NCI-H345 treated with DMSO at 0.1 percent for 48 hours (cell line): ENCODE data around the gene CLDN18.

Experiments used
- DNase-seq: peaks from one replicate; lab custom pipeline; 2025; ENCODE audit not compliant: unreplicated experiment; lab: John Stamatoyannopoulos, UW

CLDN18 gene

DNA sequence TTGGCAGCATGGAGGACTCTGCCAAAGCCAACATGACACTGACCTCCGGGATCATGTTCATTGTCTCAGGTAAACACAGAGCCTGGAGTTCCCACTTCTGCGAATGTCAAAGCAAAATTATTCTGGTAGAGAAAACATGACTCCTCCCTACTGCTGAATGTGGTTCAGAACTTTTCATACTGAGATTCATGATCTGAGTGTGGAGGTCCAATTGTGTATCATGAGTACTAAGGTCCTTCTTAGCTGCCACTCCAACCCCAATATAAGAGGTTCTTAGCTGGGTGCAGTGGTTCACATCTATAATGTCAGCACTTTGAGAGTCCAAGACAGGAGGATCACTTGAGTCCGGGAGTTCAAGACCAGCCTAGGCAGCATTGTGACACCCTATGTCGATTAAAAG, 13.8 kb downstream of the CLDN18 start:
- DNase-seq: no peak

DNA sequence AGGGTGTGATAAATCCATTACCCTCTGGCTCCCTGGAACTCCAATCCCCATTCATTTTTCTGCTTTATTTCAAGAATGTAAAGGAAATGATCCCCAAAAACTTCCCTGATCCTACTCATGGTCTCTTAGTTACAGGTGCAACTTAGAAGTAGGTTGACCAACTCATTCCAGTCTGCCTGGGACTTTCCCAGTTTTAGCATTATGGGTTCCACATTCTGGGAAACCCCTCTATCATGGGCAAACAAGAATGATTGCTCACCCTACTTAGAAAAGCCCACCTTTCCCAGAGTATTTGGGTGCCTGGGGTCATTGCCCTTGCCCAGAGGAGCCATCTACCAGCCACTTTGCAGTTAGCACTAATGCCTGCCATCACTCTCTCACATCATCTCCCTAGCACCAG, 15.6 kb downstream of the CLDN18 start:
- no peak for DNase-seq

DNA sequence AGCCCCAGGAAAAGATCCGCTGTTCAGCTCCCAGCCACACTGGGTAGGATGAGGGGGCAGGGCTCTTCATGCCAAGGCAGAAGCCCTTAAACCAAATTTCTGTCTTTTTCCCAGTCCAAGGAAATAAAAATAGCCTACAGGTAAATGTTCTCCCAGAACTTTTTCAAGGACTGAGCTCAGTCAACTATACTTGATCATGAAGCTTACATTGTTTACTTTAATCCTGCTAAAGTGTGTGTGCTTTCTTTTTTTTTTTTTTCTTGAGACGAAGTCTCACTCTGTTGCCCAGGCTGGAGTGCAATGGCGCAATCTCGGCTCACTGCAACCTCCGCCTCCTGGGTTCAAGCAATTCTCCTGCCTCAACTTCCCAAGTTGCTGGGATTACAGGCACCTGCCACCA, 17.9 kb downstream of the CLDN18 start:
- no peak for DNase-seq

DNA sequence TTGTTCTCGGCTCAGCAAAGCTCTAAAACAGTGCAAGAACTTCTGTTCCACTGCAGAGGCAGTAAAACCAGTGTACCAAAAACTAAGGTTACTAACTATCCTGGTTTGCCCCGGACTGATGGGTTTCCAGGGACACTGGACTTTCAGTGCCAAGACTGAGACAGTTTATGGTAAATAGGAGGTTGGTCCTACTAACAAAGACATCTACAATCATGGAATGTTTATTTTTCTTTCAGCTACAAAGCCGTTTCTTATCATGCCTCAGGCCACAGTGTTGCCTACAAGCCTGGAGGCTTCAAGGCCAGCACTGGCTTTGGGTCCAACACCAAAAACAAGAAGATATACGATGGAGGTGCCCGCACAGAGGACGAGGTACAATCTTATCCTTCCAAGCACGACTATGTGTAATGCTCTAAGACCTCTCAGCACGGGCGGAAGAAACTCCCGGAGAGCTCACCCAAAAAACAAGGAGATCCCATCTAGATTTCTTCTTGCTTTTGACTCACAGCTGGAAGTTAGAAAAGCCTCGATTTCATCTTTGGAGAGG, 20.8 kb downstream of the CLDN18 start:
- no peak for DNase-seq

DNA sequence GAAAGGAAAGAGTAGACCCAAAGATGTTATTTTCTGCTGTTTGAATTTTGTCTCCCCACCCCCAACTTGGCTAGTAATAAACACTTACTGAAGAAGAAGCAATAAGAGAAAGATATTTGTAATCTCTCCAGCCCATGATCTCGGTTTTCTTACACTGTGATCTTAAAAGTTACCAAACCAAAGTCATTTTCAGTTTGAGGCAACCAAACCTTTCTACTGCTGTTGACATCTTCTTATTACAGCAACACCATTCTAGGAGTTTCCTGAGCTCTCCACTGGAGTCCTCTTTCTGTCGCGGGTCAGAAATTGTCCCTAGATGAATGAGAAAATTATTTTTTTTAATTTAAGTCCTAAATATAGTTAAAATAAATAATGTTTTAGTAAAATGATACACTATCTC, 21.6 kb downstream of the CLDN18 start:
- DNase-seq: no peak

DNA sequence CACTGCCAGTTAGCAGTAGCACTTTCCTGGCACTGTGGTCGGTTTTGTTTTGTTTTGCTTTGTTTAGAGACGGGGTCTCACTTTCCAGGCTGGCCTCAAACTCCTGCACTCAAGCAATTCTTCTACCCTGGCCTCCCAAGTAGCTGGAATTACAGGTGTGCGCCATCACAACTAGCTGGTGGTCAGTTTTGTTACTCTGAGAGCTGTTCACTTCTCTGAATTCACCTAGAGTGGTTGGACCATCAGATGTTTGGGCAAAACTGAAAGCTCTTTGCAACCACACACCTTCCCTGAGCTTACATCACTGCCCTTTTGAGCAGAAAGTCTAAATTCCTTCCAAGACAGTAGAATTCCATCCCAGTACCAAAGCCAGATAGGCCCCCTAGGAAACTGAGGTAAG, 22.6 kb downstream of the CLDN18 start:
- DNase-seq: no peak

DNA sequence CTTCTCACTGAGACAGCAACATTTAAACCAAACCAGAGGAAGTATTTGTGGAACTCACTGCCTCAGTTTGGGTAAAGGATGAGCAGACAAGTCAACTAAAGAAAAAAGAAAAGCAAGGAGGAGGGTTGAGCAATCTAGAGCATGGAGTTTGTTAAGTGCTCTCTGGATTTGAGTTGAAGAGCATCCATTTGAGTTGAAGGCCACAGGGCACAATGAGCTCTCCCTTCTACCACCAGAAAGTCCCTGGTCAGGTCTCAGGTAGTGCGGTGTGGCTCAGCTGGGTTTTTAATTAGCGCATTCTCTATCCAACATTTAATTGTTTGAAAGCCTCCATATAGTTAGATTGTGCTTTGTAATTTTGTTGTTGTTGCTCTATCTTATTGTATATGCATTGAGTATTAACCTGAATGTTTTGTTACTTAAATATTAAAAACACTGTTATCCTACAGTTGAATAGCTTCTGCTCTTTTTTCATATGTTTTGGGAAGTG, 23.3 kb downstream of the CLDN18 start:
- no peak for DNase-seq

DNA sequence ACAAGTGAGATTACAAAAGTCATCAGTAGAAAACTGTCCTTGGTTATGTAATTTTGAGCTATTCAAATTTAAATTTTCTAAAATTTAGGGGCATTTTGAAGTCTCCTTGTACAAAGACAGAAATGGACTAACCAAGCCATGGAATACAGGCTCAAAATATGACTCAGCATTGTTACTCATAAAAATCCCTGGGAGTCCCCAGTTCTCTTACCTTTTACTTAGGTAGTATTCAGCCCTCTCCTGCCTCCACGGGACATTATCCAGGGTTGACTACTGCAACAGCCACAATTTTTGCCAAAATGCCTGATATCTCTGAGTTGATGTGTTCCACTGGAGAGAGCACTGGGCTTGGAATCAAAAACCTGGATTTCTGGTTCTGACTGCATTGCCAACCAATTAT, 25.0 kb downstream of the CLDN18 start:
- no peak for DNase-seq

DNA sequence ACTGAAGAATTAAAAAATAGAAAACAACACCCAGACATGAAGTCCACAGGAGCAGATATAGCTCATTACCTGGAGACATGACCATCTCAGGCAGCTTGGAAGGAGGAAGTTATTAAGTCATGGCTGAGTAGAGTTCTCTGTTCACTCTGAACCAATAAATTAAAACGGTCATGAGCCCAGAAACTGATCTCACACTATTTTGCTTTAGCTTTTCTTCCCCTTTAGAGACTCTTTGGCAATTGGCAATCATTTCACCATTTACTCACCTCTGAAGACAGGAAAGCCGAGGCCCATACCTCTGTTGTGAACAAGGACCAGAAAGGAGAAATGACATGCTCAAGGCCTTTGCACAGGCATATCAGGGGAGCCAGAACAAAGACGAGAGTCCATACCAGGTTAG, 26.6 kb downstream of the CLDN18 start:
- DNase-seq: no peak

DNA sequence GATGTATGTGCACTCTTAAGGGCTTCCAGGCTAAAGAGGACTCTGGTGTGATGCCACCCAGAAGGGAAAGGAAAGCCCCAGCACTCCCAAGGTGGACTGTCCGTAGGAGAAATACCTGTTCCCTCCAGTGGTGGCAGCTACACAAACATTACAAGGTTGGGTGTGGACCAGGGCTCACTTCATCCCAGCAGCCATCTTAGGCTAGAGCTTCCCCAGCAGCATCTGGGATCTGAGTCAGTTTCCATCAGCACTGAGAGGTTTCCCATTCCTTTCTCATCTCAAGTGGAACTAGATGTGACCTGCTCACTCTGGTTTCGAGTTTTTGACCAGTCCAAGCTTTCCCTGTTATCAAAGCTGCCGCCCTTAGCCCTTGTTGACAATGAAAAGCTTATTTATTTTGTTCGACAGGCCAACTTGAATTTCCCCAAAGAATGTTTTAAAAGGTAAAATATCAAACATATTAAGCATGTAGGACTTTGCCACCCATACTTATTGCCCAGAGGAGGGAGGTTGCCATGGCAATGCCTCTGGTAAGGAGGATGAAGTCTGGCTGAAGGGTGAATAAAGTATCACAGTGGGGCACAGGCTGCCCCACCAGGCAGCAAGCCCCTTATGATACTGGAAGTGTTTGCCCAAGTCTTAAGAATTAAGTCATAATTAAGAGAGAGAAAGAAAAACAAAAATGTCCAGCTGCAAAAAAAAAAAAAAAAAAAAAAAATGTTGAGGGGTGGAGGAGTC, 28.9 kb downstream of the CLDN18 start:
- DNase-seq: no peak

DNA sequence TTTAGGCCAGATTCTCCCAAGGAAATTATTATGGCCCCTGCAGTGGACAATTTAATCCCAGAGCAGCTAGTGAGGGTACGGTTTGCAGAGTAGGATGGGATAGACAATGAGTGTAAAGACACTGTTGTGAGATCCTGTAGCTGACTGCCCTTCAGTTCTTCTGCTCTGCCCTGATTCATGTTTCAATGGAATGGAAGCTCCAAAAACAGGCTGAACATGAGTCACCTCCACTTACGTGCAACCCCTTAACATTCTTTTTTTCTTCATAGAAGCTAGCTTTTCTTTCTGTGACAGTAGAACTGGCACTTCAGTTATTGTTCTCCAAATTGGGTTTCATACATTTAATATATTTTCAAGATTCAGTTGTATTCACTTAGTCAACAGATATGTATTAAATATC, 32.1 kb downstream of the CLDN18 start:
- no peak for DNase-seq

DNA sequence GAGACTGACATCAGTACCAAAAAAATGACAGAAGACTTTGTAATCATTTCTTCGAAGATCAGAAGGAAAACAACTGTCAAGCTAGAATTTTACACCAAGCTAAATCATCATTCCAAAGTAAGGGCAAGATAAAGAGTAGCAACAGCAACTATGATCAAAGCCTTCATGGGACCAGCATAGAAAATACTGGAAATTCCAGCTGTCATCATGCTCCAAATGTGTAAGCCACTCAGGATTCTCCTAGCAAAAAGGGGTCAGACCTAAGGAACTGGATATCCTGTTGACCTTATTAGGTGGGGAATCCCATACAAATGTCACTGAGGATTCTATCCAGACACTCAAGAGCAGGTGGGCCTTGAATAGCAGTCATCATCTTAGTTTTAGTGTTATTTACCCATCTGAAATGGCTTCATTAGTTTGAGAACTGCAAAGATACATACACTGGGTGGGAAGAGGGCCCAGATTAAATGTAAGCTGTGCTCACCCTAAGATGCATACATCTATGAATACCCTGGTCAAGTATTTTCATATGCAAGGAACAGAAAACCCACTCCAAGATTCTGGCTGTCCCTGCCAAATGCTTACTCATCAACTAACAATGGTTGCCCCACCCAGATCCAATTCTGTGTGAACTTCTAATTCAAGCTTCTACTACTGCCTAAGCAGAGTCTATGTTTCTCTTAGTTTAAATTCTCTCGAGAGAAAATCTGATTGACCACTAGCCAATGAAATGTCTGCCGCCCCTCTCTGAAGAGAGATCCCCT, 33.5 kb downstream of the CLDN18 start:
- DNase-seq: no peak

DNA sequence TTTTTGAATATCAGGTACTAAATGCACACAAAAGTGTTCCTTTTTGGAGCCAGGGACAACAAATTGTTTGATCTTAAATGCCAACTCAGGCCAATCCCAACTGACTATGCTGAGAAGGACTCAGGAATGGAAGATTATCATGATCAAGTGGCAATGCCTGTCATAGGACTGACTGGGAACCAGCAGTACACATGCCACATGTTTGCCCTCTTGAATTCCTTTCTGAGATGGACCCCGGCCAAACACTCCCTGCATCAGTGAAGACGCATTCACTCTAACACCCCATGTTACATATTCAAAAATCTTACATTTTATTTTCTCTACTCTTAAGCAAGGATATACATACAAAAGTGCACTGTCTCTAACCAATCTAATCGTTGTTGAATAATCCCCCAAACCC, 36.1 kb downstream of the CLDN18 start:
- no peak for DNase-seq

DNA sequence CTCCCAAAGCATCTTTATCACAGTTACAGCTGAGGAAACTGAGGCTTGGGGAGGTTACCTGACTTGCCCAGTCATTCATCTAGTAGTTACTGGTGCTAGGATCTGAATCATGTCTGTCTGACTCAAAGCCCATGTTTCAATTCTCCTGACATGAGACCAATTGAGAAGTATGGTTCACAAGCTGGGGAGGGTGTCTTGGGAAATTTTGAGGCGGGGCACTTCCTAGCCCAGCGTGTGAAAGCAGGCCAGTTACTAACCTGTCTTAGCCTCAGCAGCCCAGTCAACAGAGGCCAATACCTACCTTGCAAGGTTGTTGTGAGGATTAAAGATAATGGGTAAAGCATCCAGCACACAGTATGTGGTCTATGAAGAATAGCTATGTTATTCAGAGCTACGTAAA, 37.0 kb downstream of the CLDN18 start:
- DNase-seq: no peak

DNA sequence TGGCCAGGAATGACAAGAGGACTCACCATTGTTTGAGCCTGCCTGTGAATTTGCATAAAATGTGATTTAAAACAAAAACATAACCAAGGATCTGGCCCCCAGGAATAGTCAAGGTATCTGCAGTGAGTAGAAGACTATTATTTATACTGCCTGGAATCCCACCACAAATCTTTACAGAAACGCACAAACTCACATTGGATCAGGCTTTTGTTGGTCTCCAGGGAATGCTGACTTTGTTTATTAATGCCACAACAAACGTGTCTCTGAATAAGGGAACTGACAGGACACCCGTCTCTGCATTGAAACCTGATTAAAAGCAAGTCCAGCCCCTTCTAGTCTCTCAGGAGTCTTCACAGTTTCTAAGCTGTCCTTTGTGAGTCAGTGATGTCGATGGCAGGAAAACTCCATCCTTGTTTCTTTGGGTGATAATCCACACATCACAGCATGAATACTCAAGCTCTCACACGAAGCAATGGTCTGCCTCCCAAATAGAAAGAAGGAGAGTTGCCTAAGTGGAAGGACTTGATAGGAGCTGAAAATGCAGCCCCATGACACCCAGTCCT, 37.7 kb downstream of the CLDN18 start:
- no peak for DNase-seq

DNA sequence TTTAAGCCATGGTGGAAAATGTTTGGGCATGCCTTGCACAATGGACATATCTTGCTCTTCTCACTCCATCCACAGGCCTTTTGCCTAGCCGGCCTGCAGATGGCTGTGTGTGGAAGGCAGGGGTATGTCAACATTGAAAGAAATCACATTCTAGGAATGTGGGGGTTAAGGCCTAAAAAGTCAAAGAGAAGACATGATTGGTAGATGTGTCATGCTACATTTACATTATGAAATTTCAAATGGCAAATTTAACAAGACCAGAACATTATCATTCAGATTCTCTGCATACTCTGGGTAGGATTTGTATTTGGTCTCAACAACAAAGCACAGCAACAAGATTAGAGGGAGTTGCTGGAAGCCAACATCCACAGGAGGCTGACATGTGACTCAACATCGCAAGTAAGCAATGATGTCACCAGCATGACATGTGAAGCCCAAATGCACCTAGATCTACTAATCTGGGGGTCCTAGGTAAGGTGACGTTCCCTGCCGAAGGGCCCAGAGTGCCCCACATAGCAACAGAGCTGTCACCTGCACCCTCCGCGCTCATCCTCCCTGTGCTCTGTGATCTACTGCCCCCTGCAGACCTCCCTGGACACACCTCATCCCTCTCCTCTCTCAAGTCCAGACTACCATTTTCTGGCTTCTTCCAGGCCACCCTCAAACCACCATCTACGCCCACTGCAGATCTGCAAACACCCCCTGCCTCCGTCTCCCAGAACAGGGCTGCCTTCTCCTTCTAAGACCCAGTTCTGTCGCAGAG, 39.4 kb downstream of the CLDN18 start:
- no peak for DNase-seq

DNA sequence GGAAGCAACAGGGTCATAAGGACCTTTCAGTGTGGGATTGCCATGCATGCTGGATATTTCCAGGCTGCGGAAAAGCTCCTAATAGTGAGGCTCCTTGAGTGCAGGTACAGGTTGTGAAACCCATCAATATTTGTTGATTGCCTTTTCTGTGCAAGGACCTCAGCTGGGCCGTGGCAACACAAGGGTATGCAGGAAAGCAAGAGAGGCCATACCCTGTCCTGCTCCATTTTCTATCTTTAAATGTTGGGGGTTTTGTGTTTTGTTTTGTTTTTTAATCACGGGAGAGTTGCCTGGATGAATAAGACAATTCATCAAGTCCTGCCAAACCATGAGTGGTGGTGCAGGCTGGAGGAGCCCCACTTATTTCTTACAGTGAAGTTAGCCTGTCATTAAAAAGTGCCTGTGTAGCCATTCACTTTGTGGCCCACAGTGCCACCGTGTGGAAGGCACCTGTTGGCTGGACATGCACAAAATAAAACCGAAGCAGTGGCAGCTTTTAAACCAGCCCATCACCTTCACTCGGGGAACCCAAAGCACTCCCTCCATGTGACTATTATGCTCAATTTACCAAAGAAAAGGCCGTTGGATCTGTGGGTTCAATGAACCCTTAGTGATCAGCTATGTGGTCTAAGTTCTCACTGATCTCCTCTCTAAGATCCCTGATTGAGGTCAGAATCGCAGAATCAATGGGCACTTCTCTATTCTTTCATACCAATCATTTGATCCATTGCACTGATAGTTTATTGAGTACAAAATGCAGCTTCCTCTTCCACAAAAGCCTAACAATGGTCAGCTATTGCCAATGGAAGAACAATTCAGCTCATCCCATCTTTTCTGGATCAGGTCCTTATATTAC, 42.2 kb downstream of the CLDN18 start:
- DNase-seq: no peak

DNA sequence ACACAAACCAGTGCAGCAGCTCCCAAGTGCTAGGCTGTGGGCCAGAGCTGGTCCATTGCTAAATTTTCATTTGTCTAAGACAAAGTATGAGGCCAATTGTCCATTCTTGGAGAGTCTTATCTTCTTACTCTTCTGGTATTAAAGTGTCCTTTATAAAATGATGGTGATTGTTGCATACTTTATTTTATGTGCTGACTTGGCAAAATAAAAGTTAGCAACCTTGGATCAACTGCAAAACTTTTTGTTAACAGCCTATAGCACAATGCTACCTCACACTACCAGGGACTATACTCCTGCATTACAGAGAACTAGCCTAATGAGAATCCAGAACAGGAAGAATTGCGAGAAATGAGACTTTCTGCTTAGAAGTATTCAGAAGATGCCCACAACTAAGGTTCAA, 44.1 kb downstream of the CLDN18 start:
- no peak for DNase-seq

DNA sequence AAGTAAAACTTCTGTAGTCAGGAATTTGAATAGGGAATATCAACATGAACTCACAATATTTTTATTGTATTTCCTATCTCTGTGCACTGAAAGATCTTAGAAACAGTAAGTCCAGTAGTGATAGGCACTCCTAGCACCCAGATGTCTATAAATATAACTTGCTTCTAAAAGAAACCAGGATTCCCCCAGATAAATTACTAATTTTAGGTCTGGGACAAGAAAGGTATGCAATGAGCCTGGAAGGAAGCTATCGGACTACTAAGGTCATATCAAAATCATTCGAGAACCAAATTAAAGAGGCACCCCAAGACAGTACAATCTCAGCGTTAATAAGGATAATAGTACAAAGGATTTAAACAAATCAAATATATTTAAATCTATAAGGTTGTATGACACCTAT, 47.4 kb downstream of the CLDN18 start:
- DNase-seq: no peak

DNA sequence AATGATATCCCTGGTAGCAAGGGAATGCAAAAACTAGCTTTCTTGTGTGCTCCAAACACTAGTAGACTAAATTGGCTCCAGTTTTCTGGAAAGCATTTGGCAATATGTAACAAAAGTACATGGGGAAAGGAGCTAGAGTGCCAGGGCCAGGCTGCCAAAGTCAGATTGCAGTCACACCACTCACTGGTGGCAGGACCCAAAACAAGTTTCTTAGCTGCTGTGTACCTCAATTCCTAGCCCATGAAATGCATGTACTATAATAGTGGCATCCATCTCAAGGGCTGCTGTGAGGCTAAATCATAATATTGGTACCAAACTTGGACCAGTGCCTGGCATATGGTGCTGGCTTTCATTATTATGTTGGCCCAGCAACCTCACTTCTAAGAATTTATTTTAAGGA, 49.3 kb downstream of the CLDN18 start:
- DNase-seq: no peak
